H1 (cell line): Measurements from ENCODE around the gene ASPDH. TPM values are rescaled to one million over a fixed set of nuclear protein-coding genes. Genes with fewer than 3 reads are reported as not detected.

Experiments used
- ASH2L ChIP-seq: fragments of 200-600, 300-600 bp; sonication (generic); IDR thresholded peaks from one replicate; pipeline ENCODE4 v1.7.1; 2017; ENCODE audit warnings: low read length
- ATF3 ChIP-seq: IDR thresholded peaks from 2 replicates; pipeline ENCODE4 v1.6.1; 2011; ENCODE audit warnings: low read depth, mild to moderate bottlenecking, low read length; ENCODE audit not compliant: insufficient read depth
- BACH1 ChIP-seq: IDR thresholded peaks from 2 replicates; pipeline ENCODE4 v1.6.1; 2012; ENCODE audit warnings: low read length, improper control_type of control experiment
- BRCA1 ChIP-seq: IDR thresholded peaks from 2 replicates; pipeline ENCODE4 v1.6.1; 2012; ENCODE audit warnings: low read depth, low read length, improper control_type of control experiment
- GTF2F1 ChIP-seq: IDR thresholded peaks from 2 replicates; pipeline ENCODE4 v1.6.1; 2012; ENCODE audit warnings: low read depth, low read length, improper control_type of control experiment, borderline replicate concordance
- MAX ChIP-seq: IDR thresholded peaks from 2 replicates; pipeline ENCODE4 v1.6.1; 2012; ENCODE audit warnings: inconsistent platforms
- POLR2AphosphoS5 ChIP-seq: IDR thresholded peaks from 2 replicates; pipeline ENCODE4 v1.6.1; 2011; ENCODE audit warnings: low read depth, low read length
- SP2 ChIP-seq: IDR thresholded peaks from 2 replicates; pipeline ENCODE4 v1.6.1; 2012; ENCODE audit warnings: mild to moderate bottlenecking, low read length, inconsistent platforms
- SP4 ChIP-seq: IDR thresholded peaks from 2 replicates; pipeline ENCODE4 v1.6.1; 2012; ENCODE audit warnings: low read length, inconsistent platforms
- ZNF274 ChIP-seq: IDR thresholded peaks from 2 replicates; pipeline ENCODE4 v1.7.0; 2012; ENCODE audit warnings: low read length, borderline replicate concordance; ENCODE audit errors: extremely low read depth
- polyA plus RNA-seq, 7 experiments: library from polyadenylated mRNA; depleted of rRNA in 3 of 7; stranded (reverse) in 5 of 7; unstranded in 2 of 7; fragments of >200 nt in 5 of 7; fragments of 200-250 nt in 2 of 7; gene quantifications; 1 replicate in 5 of 7; 2 replicates in 1 of 7; 4 replicates in 1 of 7; pipeline versions ENCODE4 v1.2.1 to v1.2.3, GENCODE V29; 2011 to 2013; ENCODE audit warnings: missing spikeins in 2 of 7, mixed read lengths in 2 of 7
- total RNA-seq: library from RNA; stranded (reverse); fragmentation: NEBNext Ultra II Directional; extraction: Animal tissue kit (Norgen Biotek cat#: 25700); gene quantifications from 2 replicates; pipeline ENCODE4 v1.2.1, GENCODE V29; 2021
- TF ChIP-seq, protein P1 (sequence below): fragments of 300-600 bp; sonication (generic); IDR thresholded peaks from 2 replicates; pipeline ENCODE4 v1.7.1; 2012; ENCODE audit warnings: low read length, moderate library complexity, mild to moderate bottlenecking, inconsistent platforms; ENCODE audit not compliant: insufficient replicate concordance

Gene ASPDH
- total and polyA plus RNA-seq, 2 of the 8 experiments (the other 6 are each of a cell fraction or from before 2014, with no cell fraction given) = not detected

DNA sequence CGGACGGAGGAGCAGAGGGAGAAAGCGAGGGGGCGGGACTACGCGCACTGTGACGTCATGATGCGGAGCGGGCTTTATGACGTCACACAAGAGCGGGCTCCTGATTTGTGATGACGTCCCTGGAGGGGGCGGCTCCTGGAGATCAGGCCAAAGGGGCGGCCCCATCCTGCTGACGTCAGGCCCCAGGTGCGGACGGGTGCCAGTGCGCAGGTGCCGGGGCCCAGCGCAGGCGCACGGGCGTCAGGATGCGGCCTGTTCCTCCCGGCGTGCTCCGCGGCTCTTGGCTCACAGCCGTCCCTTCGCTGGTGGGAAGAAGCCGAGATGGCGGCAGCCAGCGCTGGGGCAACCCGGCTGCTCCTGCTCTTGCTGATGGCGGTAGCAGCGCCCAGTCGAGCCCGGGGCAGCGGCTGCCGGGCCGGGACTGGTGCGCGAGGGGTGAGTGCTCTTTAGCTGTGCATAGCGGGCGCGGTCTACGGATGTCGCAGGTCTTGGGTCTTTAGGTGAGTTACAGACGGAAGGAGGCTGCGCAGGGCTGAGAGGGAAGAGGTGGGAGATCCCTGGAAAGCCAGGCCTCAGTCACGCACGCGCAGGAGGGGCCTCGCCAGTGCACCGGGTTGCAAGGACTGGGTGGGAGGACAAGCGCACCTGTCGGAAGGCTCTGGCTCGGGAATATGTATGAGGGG lies 37.3 kb downstream of the ASPDH start, which contains the start of the genes EMC10 and GARIN5A (continued):
- no peak for TF ChIP-seq BACH1
- TF ChIP-seq SP2 = no peak
- TF ChIP-seq ATF3 = peak; percentile 58; the same call in 1 of the 2 replicates
- no peak; the same call in none of the 2 replicates for TF ChIP-seq MAX
- TF ChIP-seq SP4 = peak; percentile 94
- TF ChIP-seq ZNF274 = no peak
- TF ChIP-seq ASH2L = peak; percentile 80
- TF ChIP-seq GTF2F1 = no peak
- TF ChIP-seq POLR2AphosphoS5 = peak; percentile 86
- TF ChIP-seq, protein P1, sequence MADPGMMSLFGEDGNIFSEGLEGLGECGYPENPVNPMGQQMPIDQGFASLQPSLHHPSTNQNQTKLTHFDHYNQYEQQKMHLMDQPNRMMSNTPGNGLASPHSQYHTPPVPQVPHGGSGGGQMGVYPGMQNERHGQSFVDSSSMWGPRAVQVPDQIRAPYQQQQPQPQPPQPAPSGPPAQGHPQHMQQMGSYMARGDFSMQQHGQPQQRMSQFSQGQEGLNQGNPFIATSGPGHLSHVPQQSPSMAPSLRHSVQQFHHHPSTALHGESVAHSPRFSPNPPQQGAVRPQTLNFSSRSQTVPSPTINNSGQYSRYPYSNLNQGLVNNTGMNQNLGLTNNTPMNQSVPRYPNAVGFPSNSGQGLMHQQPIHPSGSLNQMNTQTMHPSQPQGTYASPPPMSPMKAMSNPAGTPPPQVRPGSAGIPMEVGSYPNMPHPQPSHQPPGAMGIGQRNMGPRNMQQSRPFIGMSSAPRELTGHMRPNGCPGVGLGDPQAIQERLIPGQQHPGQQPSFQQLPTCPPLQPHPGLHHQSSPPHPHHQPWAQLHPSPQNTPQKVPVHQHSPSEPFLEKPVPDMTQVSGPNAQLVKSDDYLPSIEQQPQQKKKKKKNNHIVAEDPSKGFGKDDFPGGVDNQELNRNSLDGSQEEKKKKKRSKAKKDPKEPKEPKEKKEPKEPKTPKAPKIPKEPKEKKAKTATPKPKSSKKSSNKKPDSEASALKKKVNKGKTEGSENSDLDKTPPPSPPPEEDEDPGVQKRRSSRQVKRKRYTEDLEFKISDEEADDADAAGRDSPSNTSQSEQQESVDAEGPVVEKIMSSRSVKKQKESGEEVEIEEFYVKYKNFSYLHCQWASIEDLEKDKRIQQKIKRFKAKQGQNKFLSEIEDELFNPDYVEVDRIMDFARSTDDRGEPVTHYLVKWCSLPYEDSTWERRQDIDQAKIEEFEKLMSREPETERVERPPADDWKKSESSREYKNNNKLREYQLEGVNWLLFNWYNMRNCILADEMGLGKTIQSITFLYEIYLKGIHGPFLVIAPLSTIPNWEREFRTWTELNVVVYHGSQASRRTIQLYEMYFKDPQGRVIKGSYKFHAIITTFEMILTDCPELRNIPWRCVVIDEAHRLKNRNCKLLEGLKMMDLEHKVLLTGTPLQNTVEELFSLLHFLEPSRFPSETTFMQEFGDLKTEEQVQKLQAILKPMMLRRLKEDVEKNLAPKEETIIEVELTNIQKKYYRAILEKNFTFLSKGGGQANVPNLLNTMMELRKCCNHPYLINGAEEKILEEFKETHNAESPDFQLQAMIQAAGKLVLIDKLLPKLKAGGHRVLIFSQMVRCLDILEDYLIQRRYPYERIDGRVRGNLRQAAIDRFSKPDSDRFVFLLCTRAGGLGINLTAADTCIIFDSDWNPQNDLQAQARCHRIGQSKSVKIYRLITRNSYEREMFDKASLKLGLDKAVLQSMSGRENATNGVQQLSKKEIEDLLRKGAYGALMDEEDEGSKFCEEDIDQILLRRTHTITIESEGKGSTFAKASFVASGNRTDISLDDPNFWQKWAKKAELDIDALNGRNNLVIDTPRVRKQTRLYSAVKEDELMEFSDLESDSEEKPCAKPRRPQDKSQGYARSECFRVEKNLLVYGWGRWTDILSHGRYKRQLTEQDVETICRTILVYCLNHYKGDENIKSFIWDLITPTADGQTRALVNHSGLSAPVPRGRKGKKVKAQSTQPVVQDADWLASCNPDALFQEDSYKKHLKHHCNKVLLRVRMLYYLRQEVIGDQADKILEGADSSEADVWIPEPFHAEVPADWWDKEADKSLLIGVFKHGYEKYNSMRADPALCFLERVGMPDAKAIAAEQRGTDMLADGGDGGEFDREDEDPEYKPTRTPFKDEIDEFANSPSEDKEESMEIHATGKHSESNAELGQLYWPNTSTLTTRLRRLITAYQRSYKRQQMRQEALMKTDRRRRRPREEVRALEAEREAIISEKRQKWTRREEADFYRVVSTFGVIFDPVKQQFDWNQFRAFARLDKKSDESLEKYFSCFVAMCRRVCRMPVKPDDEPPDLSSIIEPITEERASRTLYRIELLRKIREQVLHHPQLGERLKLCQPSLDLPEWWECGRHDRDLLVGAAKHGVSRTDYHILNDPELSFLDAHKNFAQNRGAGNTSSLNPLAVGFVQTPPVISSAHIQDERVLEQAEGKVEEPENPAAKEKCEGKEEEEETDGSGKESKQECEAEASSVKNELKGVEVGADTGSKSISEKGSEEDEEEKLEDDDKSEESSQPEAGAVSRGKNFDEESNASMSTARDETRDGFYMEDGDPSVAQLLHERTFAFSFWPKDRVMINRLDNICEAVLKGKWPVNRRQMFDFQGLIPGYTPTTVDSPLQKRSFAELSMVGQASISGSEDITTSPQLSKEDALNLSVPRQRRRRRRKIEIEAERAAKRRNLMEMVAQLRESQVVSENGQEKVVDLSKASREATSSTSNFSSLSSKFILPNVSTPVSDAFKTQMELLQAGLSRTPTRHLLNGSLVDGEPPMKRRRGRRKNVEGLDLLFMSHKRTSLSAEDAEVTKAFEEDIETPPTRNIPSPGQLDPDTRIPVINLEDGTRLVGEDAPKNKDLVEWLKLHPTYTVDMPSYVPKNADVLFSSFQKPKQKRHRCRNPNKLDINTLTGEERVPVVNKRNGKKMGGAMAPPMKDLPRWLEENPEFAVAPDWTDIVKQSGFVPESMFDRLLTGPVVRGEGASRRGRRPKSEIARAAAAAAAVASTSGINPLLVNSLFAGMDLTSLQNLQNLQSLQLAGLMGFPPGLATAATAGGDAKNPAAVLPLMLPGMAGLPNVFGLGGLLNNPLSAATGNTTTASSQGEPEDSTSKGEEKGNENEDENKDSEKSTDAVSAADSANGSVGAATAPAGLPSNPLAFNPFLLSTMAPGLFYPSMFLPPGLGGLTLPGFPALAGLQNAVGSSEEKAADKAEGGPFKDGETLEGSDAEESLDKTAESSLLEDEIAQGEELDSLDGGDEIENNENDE = no peak
- peak; percentile 64; the same call in 1 of the 2 replicates for TF ChIP-seq BRCA1
